Caco-2 (cell line): ENCODE data around the gene DOCK3. TPM values are rescaled to one million over a fixed set of nuclear protein-coding genes. Genes with fewer than 3 reads are reported as not detected.

ENCODE experiments used
- BruUV-seq: library from RNA; stranded (reverse); fragments of 400-500 nt; replicated peaks from 2 replicates; lab custom pipeline; 2021; lab: Mats Ljungman, UMichigan
- CTCF ChIA-PET: fragments of 300-600 bp; sonication (Branson Sonifier 250); formaldehyde crosslinking; loops from one replicate; lab custom pipeline; 2022; ENCODE audit warnings: antibody characterized with exemption; lab: Charles Lee
- POLR2A ChIA-PET: fragments of 300-600 bp; sonication (Branson Sonifier 250); formaldehyde crosslinking; loops from one replicate; lab custom pipeline; 2022; ENCODE audit warnings: antibody characterized with exemption; lab: Charles Lee
- DNase-seq, 2 experiments: peaks; one replicate each; pipeline versions ENCODE4 v3.0.0 to v3.0.0-alpha.2; 2020 to 2022
- H3K27me3 ChIP-seq: replicated peaks from 2 replicates; pipeline ENCODE4 v1.6.0; 2011; ENCODE audit warnings: low read length; ENCODE audit not compliant: control insufficient read depth, insufficient read depth
- H3K36me3 ChIP-seq: 2 replicates; pipeline ENCODE4 v1.5.1; 2011; ENCODE audit warnings: low read length; ENCODE audit not compliant: control insufficient read depth, insufficient read depth
- H3K4me1 ChIP-seq: fragments of 250-450 bp; sonication (Bioruptor Pico); 2 replicates; pipeline ENCODE4 v1.5.1; 2020; ENCODE audit warnings: mild to moderate bottlenecking
- H3K4me3 ChIP-seq: 2 replicates; pipeline ENCODE4 v1.5.1; 2011; ENCODE audit warnings: low read depth, mild to moderate bottlenecking, control low read depth, low read length
- H3K9me3 ChIP-seq: fragments of 250-450 bp; sonication (Bioruptor Pico); 2 replicates; pipeline ENCODE4 v1.5.1; 2020; ENCODE audit warnings: mild to moderate bottlenecking, moderate library complexity
- H3K27ac Mint-ChIP-seq: one replicate; pipeline ENCODE4 v1.8.0; 2022; ENCODE audit warnings: mixed read lengths; ENCODE audit not compliant: unreplicated experiment
- H3K27me3 Mint-ChIP-seq: one replicate; pipeline ENCODE4 v1.8.0; 2022; ENCODE audit warnings: mixed read lengths; ENCODE audit not compliant: insufficient read depth, unreplicated experiment
- H3K36me3 Mint-ChIP-seq: one replicate; pipeline ENCODE4 v1.8.0; 2022; ENCODE audit warnings: mild to moderate bottlenecking, mixed read lengths; ENCODE audit not compliant: insufficient read depth, unreplicated experiment
- H3K4me1 Mint-ChIP-seq: one replicate; pipeline ENCODE4 v1.8.0; 2022; ENCODE audit warnings: low read depth, mixed read lengths; ENCODE audit not compliant: unreplicated experiment
- H3K4me3 Mint-ChIP-seq: one replicate; pipeline ENCODE4 v1.8.0; 2022; ENCODE audit warnings: mild to moderate bottlenecking, moderate library complexity, mixed read lengths; ENCODE audit not compliant: unreplicated experiment
- H3K9me3 Mint-ChIP-seq: one replicate; pipeline ENCODE4 v1.8.0; 2022; ENCODE audit warnings: mixed read lengths; ENCODE audit not compliant: unreplicated experiment
- intact Hi-C: fragments of 100-400 bp; cut with micrococcal nuclease; formaldehyde crosslinking; loops from one replicate; pipeline ENCODE4 v1.10.0; 2022; ENCODE audit not compliant: unreplicated experiment
- total RNA-seq: library from RNA; stranded (reverse); gene quantifications from 2 replicates; pipeline ENCODE4 v1.2.3, GENCODE V29; 2022
- TF ChIP-seq, protein P1 (sequence below), 2 experiments: fragments of 200-600 bp in 1 of 2; IDR thresholded peaks; 1 replicate in 1 of 2; 2 replicates in 1 of 2; pipeline versions ENCODE4 v1.5.1 to v1.8.0; 2011 to 2022; ENCODE audit warnings: antibody characterized with exemption in 1 of 2, control low read depth in 1 of 2, inconsistent platforms in 1 of 2, low read depth in 1 of 2, low read length in 1 of 2, mild to moderate bottlenecking in 1 of 2, moderate library complexity in 1 of 2; ENCODE audit not compliant: insufficient read depth in 1 of 2, severe bottlenecking in 1 of 2, unreplicated experiment in 1 of 2

DOCK3 gene
- total RNA-seq, 1 experiment from 2014 or later, result 0.05 TPM

DNA sequence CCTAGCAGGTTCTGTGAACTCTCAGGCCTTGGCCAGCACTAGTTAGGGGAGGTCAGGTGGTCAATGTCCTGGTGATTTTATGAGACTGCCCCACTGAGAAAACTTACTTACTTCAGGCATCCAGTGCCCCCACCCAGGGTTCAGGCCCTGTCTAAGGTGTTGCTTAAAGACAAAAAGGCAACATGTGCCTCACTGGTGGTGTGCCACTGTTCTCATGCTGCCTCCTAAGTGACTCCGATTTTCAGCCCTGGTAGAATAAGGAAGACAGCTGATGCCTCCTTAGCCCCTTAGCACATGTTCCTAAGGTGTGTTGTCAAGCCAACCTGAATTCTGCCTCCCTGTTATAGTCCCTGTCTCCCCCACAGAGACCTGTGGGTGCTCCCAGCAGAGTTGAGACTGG lies 721.7 kb downstream of the DOCK3 start:
- no peak overlapping the region for H3K4me3 Mint-ChIP-seq
- no peaks in the 10 kb centered on the region for H3K9me3 ChIP-seq
- peaks cover 89% of the 10 kb centered on the region for H3K36me3 Mint-ChIP-seq
- TF ChIP-seq, protein P1, sequence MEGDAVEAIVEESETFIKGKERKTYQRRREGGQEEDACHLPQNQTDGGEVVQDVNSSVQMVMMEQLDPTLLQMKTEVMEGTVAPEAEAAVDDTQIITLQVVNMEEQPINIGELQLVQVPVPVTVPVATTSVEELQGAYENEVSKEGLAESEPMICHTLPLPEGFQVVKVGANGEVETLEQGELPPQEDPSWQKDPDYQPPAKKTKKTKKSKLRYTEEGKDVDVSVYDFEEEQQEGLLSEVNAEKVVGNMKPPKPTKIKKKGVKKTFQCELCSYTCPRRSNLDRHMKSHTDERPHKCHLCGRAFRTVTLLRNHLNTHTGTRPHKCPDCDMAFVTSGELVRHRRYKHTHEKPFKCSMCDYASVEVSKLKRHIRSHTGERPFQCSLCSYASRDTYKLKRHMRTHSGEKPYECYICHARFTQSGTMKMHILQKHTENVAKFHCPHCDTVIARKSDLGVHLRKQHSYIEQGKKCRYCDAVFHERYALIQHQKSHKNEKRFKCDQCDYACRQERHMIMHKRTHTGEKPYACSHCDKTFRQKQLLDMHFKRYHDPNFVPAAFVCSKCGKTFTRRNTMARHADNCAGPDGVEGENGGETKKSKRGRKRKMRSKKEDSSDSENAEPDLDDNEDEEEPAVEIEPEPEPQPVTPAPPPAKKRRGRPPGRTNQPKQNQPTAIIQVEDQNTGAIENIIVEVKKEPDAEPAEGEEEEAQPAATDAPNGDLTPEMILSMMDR (IDR thresholded peaks at IDR 0.05; ENCODE audit: insufficient read depth in 1 of 2, low read depth in 1 of 2, low read length in 1 of 2, severe bottlenecking in 1 of 2, unreplicated experiment in 1 of 2), result no peak
- H3K36me3 ChIP-seq, result peaks cover 7% of the 10 kb centered on the region
- BruUV-seq, result no TSS peak
- no peaks in the 10 kb centered on the region for H3K27me3 Mint-ChIP-seq
- POLR2A ChIA-PET, result interaction anchor here (1.1 kb wide), 1 partner anchor 11 kb away, joined by 3 read pairs; the partner anchor contains the start of gene MANF
- no peak overlapping the region for H3K4me3 ChIP-seq
- H3K4me1 ChIP-seq, result peaks cover 9% of the 10 kb centered on the region; the same call in 1 of the 2 replicates
- peak overlapping the region; percentile 70 for H3K27ac Mint-ChIP-seq
- CTCF ChIA-PET, result no interaction called here
- peaks cover 19% of the 10 kb centered on the region for H3K4me1 Mint-ChIP-seq
- no peaks in the 10 kb centered on the region for H3K27me3 ChIP-seq
- H3K9me3 Mint-ChIP-seq, result no peaks in the 10 kb centered on the region
- no peak for DNase-seq
- intact Hi-C loops, result no loop called here

DNA sequence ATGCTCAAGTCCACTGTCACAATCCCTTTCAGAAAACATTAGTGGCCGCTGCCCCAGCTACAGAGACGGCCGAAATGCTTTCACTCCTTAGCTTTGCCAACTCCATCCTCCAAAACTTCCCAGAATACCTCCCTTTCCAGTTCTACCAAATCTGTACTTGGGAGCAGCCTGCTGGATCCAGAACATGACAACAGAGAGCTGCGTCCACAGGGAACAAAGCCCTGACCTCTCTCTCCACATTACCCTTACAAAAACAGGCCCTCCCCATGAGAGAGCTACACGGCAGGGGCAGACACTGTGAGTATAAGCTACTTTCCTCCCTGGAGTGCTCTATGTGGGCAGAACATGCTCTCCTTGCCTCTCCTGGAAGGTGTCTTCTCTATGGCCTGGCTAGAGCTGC lies 722.7 kb downstream of the DOCK3 start:
- Histone ChIP-seq H3K4me1 (peaks cover 5% of the 10 kb centered on the region; the same call in 1 of the 2 replicates), H3K4me3 (no peak overlapping the region), H3K9me3 (no peaks in the 10 kb centered on the region), H3K27me3 (no peaks in the 10 kb centered on the region), H3K36me3 (peaks cover 5% of the 10 kb centered on the region)
- Mint-ChIP-seq H3K27ac (peak overlapping the region; percentile 70), H3K4me3 (no peak overlapping the region), H3K9me3 (no peaks in the 10 kb centered on the region), H3K36me3 (peaks cover 87% of the 10 kb centered on the region), H3K4me1 (peaks cover 19% of the 10 kb centered on the region), H3K27me3 (no peaks in the 10 kb centered on the region)
- ChIA-PET CTCF (no interaction called here), POLR2A (no interaction called here)
- no peak for DNase-seq
- BruUV-seq, result no TSS peak
- TF ChIP-seq, protein P1 (IDR thresholded peaks at IDR 0.05; ENCODE audit: insufficient read depth in 1 of 2, low read depth in 1 of 2, low read length in 1 of 2, severe bottlenecking in 1 of 2, unreplicated experiment in 1 of 2), result no peak
- intact Hi-C loops, result no loop called here

DNA sequence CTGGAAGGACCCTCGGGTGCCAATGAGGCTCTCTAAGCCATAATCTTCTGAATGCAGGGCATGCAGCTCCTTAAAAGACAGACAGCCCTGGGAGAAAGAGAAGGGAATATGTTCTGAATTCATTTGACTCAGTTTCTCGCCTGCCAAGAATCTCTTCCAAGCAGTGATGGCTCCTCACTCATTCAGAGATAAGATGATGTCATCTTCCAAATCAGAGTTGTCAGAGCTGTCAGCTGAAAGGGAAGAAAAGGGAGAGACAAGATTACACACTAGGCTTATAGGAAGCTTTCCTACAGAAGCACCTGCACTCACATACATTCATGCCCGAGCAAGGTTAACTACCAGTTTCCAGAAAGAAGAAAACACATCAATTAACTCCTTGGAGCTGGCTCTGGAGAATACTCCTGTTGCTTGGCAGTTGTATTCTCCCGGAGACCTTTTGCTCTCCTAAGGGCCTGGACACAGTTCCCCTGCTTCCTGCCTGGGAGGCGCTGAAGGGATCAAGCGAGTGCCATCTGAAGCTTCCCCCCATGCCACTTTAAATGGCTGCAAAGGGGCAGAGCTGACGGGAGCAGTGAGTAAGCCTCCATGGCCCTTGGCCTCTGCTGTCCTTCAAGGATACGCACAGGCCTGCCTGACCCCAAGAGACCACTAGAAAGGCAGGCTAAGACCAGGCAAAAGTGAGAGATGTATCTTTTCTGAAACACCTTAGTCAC lies 724.0 kb downstream of the DOCK3 start:
- TF ChIP-seq, protein P1 (IDR thresholded peaks at IDR 0.05; ENCODE audit: insufficient read depth in 1 of 2, low read depth in 1 of 2, low read length in 1 of 2, severe bottlenecking in 1 of 2, unreplicated experiment in 1 of 2), result no peak
- Mint-ChIP-seq H3K36me3 (peaks cover 83% of the 10 kb centered on the region), H3K4me3 (no peak overlapping the region), H3K9me3 (no peaks in the 10 kb centered on the region), H3K27me3 (no peaks in the 10 kb centered on the region), H3K27ac (no peak overlapping the region), H3K4me1 (peaks cover 19% of the 10 kb centered on the region)
- BruUV-seq, result no TSS peak
- no peaks in the 10 kb centered on the region for H3K4me1 ChIP-seq
- no peak overlapping the region for H3K4me3 ChIP-seq
- no peaks in the 10 kb centered on the region for H3K9me3 ChIP-seq
- DNase-seq, result no peak
- intact Hi-C loops, result no loop called here
- POLR2A ChIA-PET, result no interaction called here
- CTCF ChIA-PET, result no interaction called here
- H3K27me3 ChIP-seq, result no peaks in the 10 kb centered on the region
- H3K36me3 ChIP-seq, result peaks cover 4% of the 10 kb centered on the region
